GM12878 (cell line): ENCODE data around the gene C21orf91. TPM values are rescaled to one million over a fixed set of nuclear protein-coding genes. Genes with fewer than 3 reads are reported as not detected.

Experiments used
- CEBPZ ChIP-seq: fragments of 150-350 bp; IDR thresholded peaks from 2 replicates; pipeline ENCODE4 v1.6.1; 2016; ENCODE audit warnings: low read depth, low read length
- CUX1 ChIP-seq: IDR thresholded peaks from 2 replicates; pipeline ENCODE4 v1.6.1; 2012; ENCODE audit warnings: improper control_type of control experiment, low read depth, low read length; ENCODE audit not compliant: insufficient replicate concordance
- REST ChIP-seq: IDR thresholded peaks from 2 replicates; pipeline ENCODE4 v1.6.1; 2012; ENCODE audit warnings: mild to moderate bottlenecking, low read depth, low read length
- ZBTB11 ChIP-seq: fragments of 450-650 bp; formaldehyde crosslinking; IDR thresholded peaks from 2 replicates; pipeline ENCODE4 v1.5.0; 2022; ENCODE audit warnings: mild to moderate bottlenecking, missing genetic modification characterization
- ZNF687 ChIP-seq: fragments of 450-650 bp; IDR thresholded peaks from 2 replicates; pipeline ENCODE4 v1.6.1; 2017; ENCODE audit warnings: mild to moderate bottlenecking, moderate library complexity
- ZSCAN29 ChIP-seq: fragments of 450-650 bp; IDR thresholded peaks from 2 replicates; pipeline ENCODE4 v1.6.1; 2017; ENCODE audit warnings: mild to moderate bottlenecking, moderate library complexity
- polyA plus RNA-seq, 11 experiments: library from polyadenylated mRNA; depleted of rRNA in 4 of 11; unstranded in 6 of 11; stranded (reverse) in 5 of 11; fragments of >200 nt; fragmentation: Nextera tagmentation in 4 of 11; fragmentation: Illumina TruSeq in 1 of 11; extraction: Ambion mirVana in 4 of 11; extraction: Trizol in 1 of 11; gene quantifications; 1 replicate in 1 of 11; 2 replicates in 10 of 11; pipeline versions ENCODE4 v1.2.1 to v1.2.3, GENCODE V29; 2011 to 2016; ENCODE audit warnings: inconsistent platforms in 2 of 11, missing spikeins in 2 of 11, low read depth in 1 of 11
- total RNA-seq, 4 experiments: library from RNA; depleted of rRNA in 3 of 4; stranded (reverse); fragments of >200 nt in 3 of 4; fragmentation: Illumina TruSeq in 1 of 4; extraction: Trizol in 1 of 4; gene quantifications; 2 replicates each; pipeline versions ENCODE4 v1.2.1 to v1.2.3, GENCODE V29; 2013 to 2021

C21orf91 gene
- total and polyA plus RNA-seq, 10 of the 15 experiments (the other 5 are each of a cell fraction or from before 2014, with no cell fraction given) = 9.3 to 40.3 (median 29.8) TPM

- TF ChIP-seq CUX1 (no peak), REST (no peak), CEBPZ (no peak), ZNF687 (peak; percentile 55; the same call in 1 of the 2 replicates), ZSCAN29 (peak; percentile 82; the same call in 1 of the 2 replicates), ZBTB11 (CRISPR knock-in tag) (peak; percentile 79)
These were observed at the start of gene C21orf91 (continued) for GRCh38 chr21:17819114-17819876.
